H1 (cell line): ENCODE data around the gene ZNF526. TPM values are rescaled to one million over a fixed set of nuclear protein-coding genes. Genes with fewer than 3 reads are reported as not detected.
"Not testable (repeated sequence)": the region's sequence is repeated elsewhere in the genome, so short reads cannot be mapped to it uniquely, and the experiment has no call there.

Experiments
- CTCF ChIA-PET: fragments of 300-600 bp; sonication (Branson Sonifier 250); formaldehyde crosslinking; loops from one replicate; lab custom pipeline; 2021; ENCODE audit not compliant: partially characterized antibody; lab: Charles Lee
- POLR2A ChIA-PET: fragments of 300-600 bp; sonication (Branson Sonifier 250); formaldehyde crosslinking; loops from one replicate; lab custom pipeline; 2021; ENCODE audit warnings: inconsistent platforms; ENCODE audit not compliant: partially characterized antibody; lab: Charles Lee
- DNase-seq, 2 experiments: peaks; one replicate each; pipeline versions ENCODE4 v3.0.0 to v3.0.0-alpha.2; 2010 to 2022; ENCODE audit warnings: low spot score in 2 of 2, low read depth in 1 of 2, mixed read lengths in 1 of 2
- FAIRE-seq: peaks from 2 replicates; lab custom pipeline; 2011; peaks lifted over from hg19 to GRCh38; lab: Jason Lieb, UNC
- H2AFZ ChIP-seq: 2 replicates; pipeline ENCODE4 v1.8.1; 2012; ENCODE audit warnings: low read length, inconsistent platforms
- H2AK5ac ChIP-seq: 2 replicates; pipeline ENCODE4 v1.6.1; 2013; ENCODE audit warnings: low read depth, low read length
- H2BK120ac ChIP-seq: replicated peaks from 2 replicates; pipeline ENCODE3; 2013; ENCODE audit warnings: low read depth, low read length, inconsistent platforms
- H2BK12ac ChIP-seq: 2 replicates; pipeline ENCODE4 v1.6.1; 2013; ENCODE audit warnings: low read depth, low read length
- H2BK15ac ChIP-seq: 2 replicates; pipeline ENCODE4 v1.6.1; 2013; ENCODE audit warnings: low read length
- H2BK20ac ChIP-seq: 2 replicates; pipeline ENCODE4 v1.6.1; 2013; ENCODE audit warnings: low read length
- H2BK5ac ChIP-seq: 2 replicates; pipeline ENCODE4 v1.6.1; 2013; ENCODE audit warnings: low read depth, low read length
- H3K14ac ChIP-seq: 2 replicates; pipeline ENCODE4 v1.6.1; 2013; ENCODE audit warnings: inconsistent platforms; ENCODE audit not compliant: insufficient read length
- H3K18ac ChIP-seq: 2 replicates; pipeline ENCODE4 v1.6.1; 2013; ENCODE audit warnings: low read length; ENCODE audit errors: extremely low read depth
- H3K23ac ChIP-seq: 2 replicates; pipeline ENCODE4 v1.6.1; 2013; ENCODE audit warnings: inconsistent platforms; ENCODE audit not compliant: insufficient read length
- H3K23me2 ChIP-seq: 2 replicates; pipeline ENCODE4 v1.6.1; 2013; ENCODE audit warnings: low read depth, low read length
- H3K27ac ChIP-seq: 2 replicates; pipeline ENCODE4 v1.6.1; 2011; ENCODE audit warnings: low read depth, low read length, inconsistent platforms
- H3K27me3 ChIP-seq, 4 experiments: replicated peaks in 1 of 4; 1 replicate in 1 of 4; 2 replicates in 3 of 4; pipeline versions ENCODE4 v1.6.1 to v1.8.1; 2011 to 2013; ENCODE audit warnings: low read length in 3 of 4, mild to moderate bottlenecking in 3 of 4, inconsistent platforms in 2 of 4, mixed read lengths in 2 of 4, moderate library complexity in 1 of 4; ENCODE audit not compliant: control insufficient read depth in 3 of 4, insufficient read depth in 3 of 4; ENCODE audit errors: extremely low read depth in 1 of 4
- H3K36me3 ChIP-seq, 4 experiments: 2 replicates each; pipeline versions ENCODE4 v1.6.1 to v1.8.1; 2011 to 2013; ENCODE audit warnings: mild to moderate bottlenecking in 4 of 4, low read length in 3 of 4, moderate library complexity in 2 of 4, control low read depth in 1 of 4, inconsistent platforms in 1 of 4; ENCODE audit not compliant: insufficient read depth in 4 of 4, control insufficient read depth in 2 of 4
- H3K4ac ChIP-seq: replicated peaks from 2 replicates; pipeline ENCODE3; 2013; ENCODE audit warnings: low read length, low read depth, mixed read lengths, inconsistent platforms; ENCODE audit not compliant: insufficient read length
- H3K4me1 ChIP-seq, 4 experiments: replicated peaks in 1 of 4; 1 replicate in 1 of 4; 2 replicates in 3 of 4; pipeline versions ENCODE4 v1.6.1 to v1.8.1; 2011 to 2013; ENCODE audit warnings: low read length in 3 of 4, inconsistent platforms in 2 of 4, mixed read lengths in 1 of 4; ENCODE audit not compliant: insufficient read depth in 4 of 4, control insufficient read depth in 3 of 4
- H3K4me2 ChIP-seq, 2 experiments: 2 replicates each; pipeline versions ENCODE4 v1.6.1 to v1.8.1; 2011 to 2013; ENCODE audit warnings: low read depth in 2 of 2, low read length in 2 of 2, control low read depth in 1 of 2, inconsistent platforms in 1 of 2, mild to moderate bottlenecking in 1 of 2; ENCODE audit not compliant: insufficient read depth in 1 of 2
- H3K4me3 ChIP-seq, 4 experiments: fragments of 200-600, 300-600 bp in 1 of 4; sonication (generic), shearing (Covaris generic), sonication (Bioruptor Twin) in 1 of 4; 2 replicates each; pipeline versions ENCODE4 v1.5.1 to v1.8.1; 2011 to 2016; ENCODE audit warnings: low read length in 4 of 4, low read depth in 3 of 4, control low read depth in 2 of 4, inconsistent platforms in 2 of 4, mild to moderate bottlenecking in 2 of 4, mixed read lengths in 1 of 4, moderate library complexity in 1 of 4; ENCODE audit not compliant: insufficient read depth in 2 of 4; ENCODE audit errors: extremely low read depth in 1 of 4
- H3K56ac ChIP-seq: replicated peaks from 2 replicates; pipeline ENCODE3; 2013; ENCODE audit warnings: low read depth, mild to moderate bottlenecking, mixed read lengths, low read length, inconsistent platforms; ENCODE audit not compliant: insufficient read length
- H3K79me1 ChIP-seq: 2 replicates; pipeline ENCODE4 v1.6.1; 2013; ENCODE audit warnings: low read depth, low read length, control low read depth
- H3K79me2 ChIP-seq, 2 experiments: 2 replicates each; pipeline versions ENCODE4 v1.6.1 to v1.8.1; 2012 to 2013; ENCODE audit warnings: low read length in 2 of 2, mild to moderate bottlenecking in 2 of 2, inconsistent platforms in 1 of 2; ENCODE audit not compliant: insufficient read depth in 2 of 2, control insufficient read depth in 1 of 2
- H3K9ac ChIP-seq, 4 experiments: replicated peaks in 1 of 4; 1 replicate in 1 of 4; 2 replicates in 3 of 4; pipeline versions ENCODE4 v1.6.1 to v1.8.1; 2011 to 2013; ENCODE audit warnings: low read depth in 3 of 4, low read length in 3 of 4, control low read depth in 2 of 4, mild to moderate bottlenecking in 2 of 4, moderate library complexity in 2 of 4, inconsistent platforms in 1 of 4; ENCODE audit errors: extremely low read depth in 1 of 4
- H3K9me3 ChIP-seq, 2 experiments: 2 replicates each; pipeline versions ENCODE4 v1.6.1 to v1.8.1; 2012 to 2013; ENCODE audit warnings: mild to moderate bottlenecking in 2 of 2, moderate library complexity in 2 of 2, control low read depth in 1 of 2, inconsistent platforms in 1 of 2, low read depth in 1 of 2, low read length in 1 of 2, mixed read lengths in 1 of 2; ENCODE audit not compliant: insufficient read depth in 2 of 2
- H4K20me1 ChIP-seq, 2 experiments: replicated peaks in 1 of 2; 2 replicates each; pipeline versions ENCODE3 to v1.8.1; 2011 to 2013; ENCODE audit warnings: inconsistent platforms in 2 of 2, low read length in 2 of 2, mild to moderate bottlenecking in 1 of 2; ENCODE audit not compliant: insufficient read depth in 2 of 2, control insufficient read depth in 1 of 2
- H4K5ac ChIP-seq: 2 replicates; pipeline ENCODE4 v1.6.1; 2013; ENCODE audit warnings: low read length, low read depth, mixed read lengths, inconsistent platforms; ENCODE audit not compliant: insufficient read length
- H4K8ac ChIP-seq: 2 replicates; pipeline ENCODE4 v1.8.0; 2013; ENCODE audit warnings: mild to moderate bottlenecking, moderate library complexity, low read length, inconsistent platforms; ENCODE audit not compliant: insufficient read depth; ENCODE audit errors: extremely low read depth
- H4K91ac ChIP-seq: replicated peaks from 2 replicates; pipeline ENCODE3; 2013; ENCODE audit warnings: low read length, mixed read lengths, inconsistent platforms; ENCODE audit not compliant: insufficient read length
- WGBS, 2 experiments: shearing (Covaris generic) in 1 of 2; methylation state at CpG; one replicate each; pipeline versions ENCODE4 v1.1.6 to v1.1.7; 2013 to 2015; ENCODE audit warnings: low lambda C conversion rate in 2 of 2, mixed read lengths in 2 of 2, inconsistent platforms in 1 of 2, low coverage in 1 of 2, missing lambda C conversion rate in 1 of 2; ENCODE audit not compliant: insufficient replicate concordance in 2 of 2, insufficient coverage in 1 of 2, insufficient read length in 1 of 2; ENCODE audit errors: extremely low coverage in 1 of 2, missing lambda C conversion rate in 1 of 2; 5-methylcytosine and 5-hydroxymethylcytosine counted together
- polyA plus RNA-seq, 7 experiments: library from polyadenylated mRNA; depleted of rRNA in 3 of 7; stranded (reverse) in 5 of 7; unstranded in 2 of 7; fragments of >200 nt in 5 of 7; fragments of 200-250 nt in 2 of 7; gene quantifications; 1 replicate in 5 of 7; 2 replicates in 1 of 7; 4 replicates in 1 of 7; pipeline versions ENCODE4 v1.2.1 to v1.2.3, GENCODE V29; 2011 to 2013; ENCODE audit warnings: missing spikeins in 2 of 7, mixed read lengths in 2 of 7
- total RNA-seq: library from RNA; stranded (reverse); fragmentation: NEBNext Ultra II Directional; extraction: Animal tissue kit (Norgen Biotek cat#: 25700); gene quantifications from 2 replicates; pipeline ENCODE4 v1.2.1, GENCODE V29; 2021

ZNF526 gene
- total and polyA plus RNA-seq, 2 of the 8 experiments (the other 6 are each of a cell fraction or from before 2014, with no cell fraction given): 8.4 to 14.1 TPM

DNA sequence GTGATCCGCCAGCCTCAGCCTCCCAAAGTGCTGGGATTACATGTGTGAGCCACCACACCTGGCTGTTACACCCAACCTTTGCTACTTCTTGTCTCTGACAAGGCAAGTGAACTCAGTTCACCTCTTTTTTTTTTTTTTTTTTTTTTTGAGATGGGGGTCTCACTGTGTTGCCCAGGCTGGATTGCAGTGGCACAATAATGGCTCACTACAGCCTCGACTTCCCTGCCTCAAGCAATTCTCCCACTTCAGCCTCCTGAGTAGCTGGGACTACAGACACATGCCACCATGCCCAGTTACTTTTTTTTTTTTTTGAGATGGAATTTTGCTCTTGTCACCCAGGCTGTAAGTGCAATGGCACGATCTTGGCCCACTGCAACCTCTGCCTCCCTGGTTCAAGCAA, 37.7 kb downstream of the ZNF526 start:
- not testable (repeated sequence) for H2BK12ac ChIP-seq, H2AK5ac ChIP-seq, H3K27me3 ChIP-seq, DNase-seq, H2BK5ac ChIP-seq, H2BK20ac ChIP-seq, H4K5ac ChIP-seq, H3K23ac ChIP-seq, H3K18ac ChIP-seq, H4K20me1 ChIP-seq, H3K4me3 ChIP-seq, H3K9me3 ChIP-seq, H3K4me2 ChIP-seq, H3K4ac ChIP-seq, H3K79me2 ChIP-seq, H4K91ac ChIP-seq, H2BK120ac ChIP-seq, H2AFZ ChIP-seq, H3K9ac ChIP-seq, H3K79me1 ChIP-seq, H3K36me3 ChIP-seq, H3K27ac ChIP-seq, H3K14ac ChIP-seq, H3K56ac ChIP-seq, FAIRE-seq, H3K4me1 ChIP-seq, H4K8ac ChIP-seq, H2BK15ac ChIP-seq
- 83% methylated on average over 2 of the region's 3 CpGs; no CpG with 5 or more reads in 1 of the 2 experiments for WGBS, 2 experiments
- POLR2A ChIA-PET: interaction anchor here (1.0 to 1.4 kb wide), 4 partner anchors 12 to 121 kb away, joined by 3 to 5 read pairs (median 4); no protein-coding TSS in a partner anchor
- CTCF ChIA-PET: interaction anchor here (0.7 to 9.1 kb wide), 8 partner anchors 9 to 593 kb away, joined by 3 to 75 read pairs (median 3); no protein-coding TSS in a partner anchor
- H3K23me2 ChIP-seq: peaks cover 11% of the 10 kb centered on the region; the same call in 1 of the 2 replicates
